Measurements from ENCODE around the gene NOXO1.

Gene NOXO1

GRCh38 chr16:2026461-2027023, 45.3 kb upstream of the NOXO1 start, which contains the start of gene NHERF2:
Gene NHERF2 (plus strand): TSS chr16:2026902. CDS start chr16:2027006, 104 bp downstream.
- no peak for TF ChIP-seq CTCF (IDR thresholded peaks at IDR 0.05; ENCODE audit: control insufficient read depth, extremely low read depth, insufficient read depth)
- peak within 1 kb of the TSS; percentile 86 for H3K4me3 ChIP-seq (ENCODE audit: low read depth, low read length)
- DNase-seq (ENCODE audit: low read depth): no peak

- peak overlapping the region; percentile 54 for H3K4me3 ChIP-seq (ENCODE audit: low read depth, low read length)
Observed at GRCh38 chr16:2025878-2026460, 44.7 kb upstream of the NOXO1 start.

GRCh38 chr16:2025251-2025650, 44.0 kb upstream of the NOXO1 start:
- no peak for TF ChIP-seq CTCF (IDR thresholded peaks at IDR 0.05; ENCODE audit: control insufficient read depth, extremely low read depth, insufficient read depth)
- H3K4me3 ChIP-seq (ENCODE audit: low read depth, low read length): no peak overlapping the region
- DNase-seq (ENCODE audit: low read depth): no peak

More at GRCh38 chr16:2025878-2026460, 44.7 kb upstream of the NOXO1 start:
- TF ChIP-seq CTCF (IDR thresholded peaks at IDR 0.05; ENCODE audit: control insufficient read depth, extremely low read depth, insufficient read depth): no peak
- no peak for DNase-seq (ENCODE audit: low read depth)

- TF ChIP-seq CTCF (IDR thresholded peaks at IDR 0.05; ENCODE audit: control insufficient read depth, extremely low read depth, insufficient read depth): no peak
- DNase-seq (ENCODE audit: low read depth): no peak
- no peak overlapping the region for H3K4me3 ChIP-seq (ENCODE audit: low read depth, low read length)
Observed at GRCh38 chr16:2024032-2024420, 42.8 kb upstream of the NOXO1 start.

- H3K4me3 ChIP-seq (ENCODE audit: low read depth, low read length): peak overlapping the region; percentile 28
- no peak for DNase-seq (ENCODE audit: low read depth)
- TF ChIP-seq CTCF (IDR thresholded peaks at IDR 0.05; ENCODE audit: control insufficient read depth, extremely low read depth, insufficient read depth): peak; percentile 94
Observed at GRCh38 chr16:2023092-2024031, 42.1 kb upstream of the NOXO1 start.

GRCh38 chr16:2022723-2023091, 41.4 kb upstream of the NOXO1 start:
- no peak for DNase-seq (ENCODE audit: low read depth)
- no peak for TF ChIP-seq CTCF (IDR thresholded peaks at IDR 0.05; ENCODE audit: control insufficient read depth, extremely low read depth, insufficient read depth)
- peak overlapping the region; percentile 28 for H3K4me3 ChIP-seq (ENCODE audit: low read depth, low read length)
